CD4-positive, alpha-beta T cell treated with Interleukin-21 for 1 hour (primary cell): ENCODE measurements around the gene DPH3.

Experiments used
- DNase-seq: peaks from one replicate; pipeline ENCODE4 v3.0.0-alpha.2; 2020

Gene DPH3

DNA sequence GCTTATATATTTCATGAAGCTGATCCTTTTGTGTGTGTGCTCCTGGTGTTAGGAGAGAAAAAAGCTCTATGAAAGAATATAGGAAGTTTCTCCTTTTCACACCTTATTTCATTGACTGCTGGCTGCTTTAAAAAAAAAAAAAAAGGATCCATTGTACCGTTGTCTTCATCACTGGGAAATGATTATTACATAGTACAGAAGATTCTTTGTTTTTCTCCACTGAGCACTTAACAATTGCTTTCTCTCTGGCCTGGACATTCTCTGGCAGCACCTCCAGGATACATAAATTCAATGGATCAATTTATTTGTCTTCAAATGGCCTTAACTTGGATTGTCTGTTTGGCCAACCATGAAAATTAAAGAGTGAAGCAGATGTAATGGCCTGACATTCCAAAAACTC, 37.2 kb downstream of the DPH3 start:
- no peak for DNase-seq

DNA sequence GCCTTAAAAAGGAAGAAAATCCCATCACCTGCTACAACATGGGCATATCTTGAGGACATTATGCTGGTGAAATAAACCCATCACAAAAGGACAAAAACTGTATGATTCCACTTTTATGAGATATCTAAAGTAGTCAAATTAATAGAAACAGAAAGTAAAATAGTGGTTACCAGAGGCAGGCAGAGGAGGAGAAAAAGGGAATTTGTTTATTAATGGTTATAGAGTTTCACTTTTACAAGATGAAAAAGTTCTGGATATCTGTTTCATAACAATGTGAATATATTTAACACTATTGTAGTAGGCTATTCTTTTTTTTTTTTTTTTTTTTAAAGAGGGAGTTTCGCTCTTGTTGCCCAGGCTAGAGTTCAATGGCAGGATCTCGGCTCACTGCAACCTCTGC, 40.4 kb downstream of the DPH3 start:
- no peak for DNase-seq

DNA sequence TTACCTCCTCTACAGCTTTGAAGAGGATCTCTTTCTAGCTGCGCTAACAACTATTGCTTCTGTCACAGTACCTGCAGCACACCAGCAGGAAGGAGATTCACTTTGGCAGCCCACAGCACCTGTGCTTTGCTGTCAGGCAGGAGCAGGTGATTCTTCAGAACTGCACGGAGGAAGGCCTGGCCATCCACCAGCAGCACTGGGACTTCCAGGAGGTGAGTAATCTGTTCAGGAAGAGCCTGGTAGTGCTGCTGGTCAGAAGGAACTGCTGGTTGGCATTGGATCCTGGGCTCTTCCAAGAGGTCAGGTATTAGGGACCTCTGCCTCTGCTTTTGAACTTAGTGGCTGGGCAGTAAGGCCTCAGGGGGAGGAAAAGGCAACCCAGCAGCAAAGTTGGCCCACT, 42.2 kb downstream of the DPH3 start:
- DNase-seq: no peak

DNA sequence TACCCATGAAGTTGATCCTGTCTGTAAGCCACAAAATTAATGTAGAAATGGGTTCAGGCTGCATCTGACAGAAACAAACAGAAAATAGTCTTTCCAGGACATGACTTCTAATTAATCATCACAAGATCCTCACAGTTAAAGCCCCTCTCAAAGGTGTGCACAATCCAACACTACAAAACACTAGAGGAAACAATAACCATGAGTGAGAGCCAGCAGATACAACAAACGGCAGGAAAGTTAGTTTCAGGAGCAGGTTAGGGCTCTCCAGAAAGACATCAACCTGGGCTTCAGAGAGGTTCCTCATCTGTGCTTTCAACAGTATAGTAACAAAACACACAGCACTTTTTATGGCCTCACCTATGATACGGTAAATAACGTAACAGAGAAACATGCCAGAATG, 42.8 kb downstream of the DPH3 start:
- DNase-seq: no peak

DNA sequence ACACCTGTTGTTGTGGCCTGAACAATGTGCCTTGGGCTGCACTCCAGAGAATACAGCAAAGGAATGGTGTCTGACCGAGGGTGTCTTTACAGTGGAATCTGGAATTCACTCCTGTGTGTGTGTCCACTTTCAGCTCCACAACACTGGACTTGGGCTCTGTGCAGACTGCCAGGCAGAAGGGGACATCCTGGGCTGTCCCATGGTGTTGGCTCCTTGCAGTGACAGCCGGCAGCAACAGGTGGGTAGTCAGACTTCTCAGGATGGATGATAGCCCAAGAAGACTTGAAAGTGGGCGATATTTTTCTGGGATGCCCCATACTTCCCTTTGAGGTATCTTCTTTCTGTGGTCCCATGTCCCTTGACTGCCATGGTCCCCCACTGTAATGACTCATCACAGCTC, 45.0 kb downstream of the DPH3 start:
- no peak for DNase-seq

DNA sequence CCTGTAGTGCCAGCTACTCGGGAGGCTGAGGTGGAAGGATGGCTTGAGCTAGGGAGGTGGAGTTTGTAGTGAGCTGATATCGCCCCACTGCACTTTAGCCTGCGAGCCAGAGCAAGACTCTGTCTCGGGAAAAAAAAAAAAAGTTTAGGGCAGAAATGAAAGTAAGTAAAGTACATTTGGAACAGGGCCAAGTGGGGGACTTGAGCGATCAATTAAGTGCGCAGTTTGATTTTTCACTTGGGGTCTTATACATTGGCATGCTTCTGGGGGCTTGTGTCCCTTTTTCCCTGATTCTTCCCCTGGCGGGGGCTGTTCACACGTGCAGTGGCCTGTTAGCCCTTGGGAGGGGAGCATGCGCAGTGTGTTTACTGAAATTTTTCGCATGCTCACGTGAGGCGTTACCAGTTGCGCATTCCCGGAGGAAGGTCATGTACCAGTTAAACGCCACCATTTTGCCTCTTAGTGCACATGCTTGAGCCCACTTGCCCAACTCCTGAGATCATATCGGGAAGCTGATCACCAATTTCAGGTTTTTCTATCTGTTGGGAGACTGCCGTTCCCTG, 48.3 kb downstream of the DPH3 start:
- DNase-seq: no peak

DNA sequence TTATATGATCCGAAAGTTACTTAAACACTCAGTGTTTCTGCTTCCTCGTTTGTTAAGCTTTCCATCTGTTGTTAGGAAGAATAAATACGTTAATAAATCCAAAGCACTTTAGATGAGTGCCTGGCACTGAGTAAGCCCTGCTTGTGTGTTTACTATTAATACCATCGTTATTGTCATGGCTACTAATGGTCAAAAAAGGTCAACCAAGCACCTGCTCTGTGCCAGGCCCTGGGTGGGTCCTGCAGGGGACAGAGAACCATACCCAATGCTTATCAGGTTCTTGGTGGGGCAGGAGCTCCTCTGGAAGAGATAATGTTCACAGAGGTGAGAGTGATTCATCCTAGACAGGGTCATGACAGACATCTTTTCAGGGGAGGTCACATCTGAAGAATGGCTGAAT, 50.4 kb downstream of the DPH3 start:
- DNase-seq: no peak

GRCh38 chr3:16211176-16211904, 53.4 kb downstream of the DPH3 start:
- DNase-seq: no peak
